HepG2 (cell line): ENCODE measurements around the gene TMEM255B. TPM values are rescaled to one million over a fixed set of nuclear protein-coding genes. Genes with fewer than 3 reads are reported as not detected.

Experiments
- ATAC-seq: fragments of 200-7000 bp; cut with Tn5 transposase; 3 replicates; pipeline ENCODE4 v1.9.1; 2020; ENCODE audit warnings: mild to moderate bottlenecking, moderate library complexity
- BruUV-seq: library from RNA; stranded (reverse); fragments of 400-500 nt; replicated peaks from 2 replicates; lab custom pipeline; 2021; lab: Mats Ljungman, UMichigan
- CTCF ChIA-PET: fragments of 300-600 bp; formaldehyde crosslinking; extraction: SDS; loops from one replicate; lab custom pipeline; 2021; ENCODE audit warnings: low total read pairs, inconsistent platforms, low intra/inter-chr PET ratio; lab: Yijun Ruan, JAX
- POLR2A ChIA-PET: fragments of 350-600 bp; sonication (Branson Sonifier 250); formaldehyde crosslinking; loops from one replicate; lab custom pipeline; 2020; ENCODE audit warnings: antibody characterized with exemption, inconsistent platforms; lab: Yijun Ruan, JAX
- DNase-seq: peaks from one replicate; pipeline ENCODE4 v3.0.0-alpha.2; 2015; ENCODE audit warnings: low spot score
- FAIRE-seq: peaks from 3 replicates; lab custom pipeline; 2011; peaks lifted over from hg19 to GRCh38; lab: Jason Lieb, UNC
- H2AFZ ChIP-seq: one replicate; pipeline ENCODE4 v1.6.1; 2011; ENCODE audit warnings: low read length, inconsistent platforms
- H3K27ac ChIP-seq: fragments of 300-600 bp; 3 replicates; pipeline ENCODE4 v1.8.0; 2011; ENCODE audit warnings: mixed run types, mild to moderate bottlenecking, mixed read lengths, low read length, inconsistent platforms; ENCODE audit not compliant: insufficient read depth; ENCODE audit errors: extremely low read length
- H3K27me3 ChIP-seq, 2 experiments: fragments of 200-600 bp in 1 of 2; 2 replicates in 1 of 2; 3 replicates in 1 of 2; pipeline versions ENCODE4 v1.6.0 to v1.8.0; 2011; ENCODE audit warnings: low read length in 2 of 2, mild to moderate bottlenecking in 2 of 2, moderate library complexity in 2 of 2, inconsistent platforms in 1 of 2; ENCODE audit not compliant: insufficient read depth in 2 of 2, control insufficient read depth in 1 of 2
- H3K36me3 ChIP-seq, 2 experiments: fragments of 200-600 bp in 1 of 2; replicated peaks in 1 of 2; 2 replicates in 1 of 2; 3 replicates in 1 of 2; pipeline versions ENCODE4 v1.5.1 to v1.8.0; 2011; ENCODE audit warnings: low read length in 2 of 2, inconsistent platforms in 1 of 2; ENCODE audit not compliant: insufficient read depth in 2 of 2, control insufficient read depth in 1 of 2
- H3K4me1 ChIP-seq: 2 replicates; pipeline ENCODE4 v1.5.1; 2012; ENCODE audit warnings: low read length, inconsistent platforms; ENCODE audit not compliant: insufficient read depth
- H3K4me2 ChIP-seq: 2 replicates; pipeline ENCODE4 v1.6.0; 2011; ENCODE audit warnings: low read depth, low read length, inconsistent platforms
- H3K4me3 ChIP-seq, 3 experiments: fragments of 200-600 bp in 1 of 3; sonication (generic), shearing (Covaris generic) in 1 of 3; replicated peaks in 1 of 3; 2 replicates each; pipeline ENCODE4 v1.5.1; 2011 to 2016; ENCODE audit warnings: low read length in 3 of 3, inconsistent platforms in 2 of 3, low read depth in 2 of 3, mild to moderate bottlenecking in 2 of 3, control low read depth in 1 of 3, mixed read lengths in 1 of 3; ENCODE audit not compliant: insufficient read depth in 1 of 3
- H3K79me2 ChIP-seq: one replicate; pipeline ENCODE4 v1.6.1; 2011; ENCODE audit warnings: low read length, inconsistent platforms; ENCODE audit not compliant: insufficient read depth
- H3K9ac ChIP-seq: 2 replicates; pipeline ENCODE4 v1.6.0; 2011; ENCODE audit warnings: mild to moderate bottlenecking, low read depth, low read length, inconsistent platforms; ENCODE audit not compliant: insufficient read depth
- H3K9me3 ChIP-seq: 2 replicates; pipeline ENCODE4 v1.5.1; 2012; ENCODE audit warnings: mild to moderate bottlenecking, low read length
- H4K20me1 ChIP-seq: 2 replicates; pipeline ENCODE4 v1.6.0; 2011; ENCODE audit warnings: inconsistent platforms, mild to moderate bottlenecking, low read length, moderate library complexity; ENCODE audit not compliant: insufficient read depth
- CBX2 ChIP-seq, 2 experiments: fragments of 200-600 bp in 1 of 2; sonication (generic); formaldehyde crosslinking in 1 of 2; IDR thresholded peaks; 2 replicates each; pipeline versions ENCODE4 v1.7.0 to v1.8.1; 2018 to 2022; ENCODE audit warnings: low read depth in 2 of 2, low read length in 1 of 2, mild to moderate bottlenecking in 1 of 2, missing genetic modification reagents in 1 of 2
- E2F1 ChIP-seq: sonication (generic); formaldehyde crosslinking; IDR thresholded peaks from 2 replicates; pipeline ENCODE4 v1.5.0; 2020; ENCODE audit warnings: missing genetic modification reagents
- GZF1 ChIP-seq: sonication (generic); formaldehyde crosslinking; IDR thresholded peaks from 2 replicates; pipeline ENCODE4 v1.5.1; 2020; ENCODE audit warnings: mild to moderate bottlenecking, missing genetic modification reagents
- MAFF ChIP-seq: IDR thresholded peaks from 2 replicates; pipeline ENCODE4 v1.6.1; 2011; ENCODE audit warnings: low read depth, low read length, improper control_type of control experiment
- MAFK ChIP-seq, 2 experiments: IDR thresholded peaks in 1 of 2; conservative IDR thresholded peaks in 1 of 2; 2 replicates each; pipeline ENCODE4 v1.6.1; 2011; ENCODE audit warnings: improper control_type of control experiment in 2 of 2, low read length in 2 of 2
- NFE2L2 ChIP-seq: fragments of 150-350 bp; IDR thresholded peaks from 2 replicates; pipeline ENCODE4 v1.6.1; 2014; ENCODE audit warnings: low read length
- PCBP1 ChIP-seq: fragments of 200-400 bp; formaldehyde crosslinking; IDR thresholded peaks from 2 replicates; pipeline ENCODE4 v1.6.1; 2017; ENCODE audit warnings: mild to moderate bottlenecking, low read depth, low read length, borderline replicate concordance
- PHF20 ChIP-seq: sonication (generic); formaldehyde crosslinking; IDR thresholded peaks from 2 replicates; pipeline ENCODE4 v1.5.0; 2020; ENCODE audit warnings: mild to moderate bottlenecking, missing genetic modification reagents
- THAP7 ChIP-seq: sonication (generic); formaldehyde crosslinking; IDR thresholded peaks from 2 replicates; pipeline ENCODE4 v1.8.1; 2023; ENCODE audit warnings: mild to moderate bottlenecking, missing genetic modification reagents
- ZNF512 ChIP-seq: sonication (generic); formaldehyde crosslinking; IDR thresholded peaks from 2 replicates; pipeline ENCODE4 v1.4.0; 2020; ENCODE audit warnings: mild to moderate bottlenecking, missing genetic modification reagents
- ZNF687 ChIP-seq: sonication (generic); formaldehyde crosslinking; IDR thresholded peaks from 2 replicates; pipeline ENCODE4 v1.5.1; 2020; ENCODE audit warnings: mild to moderate bottlenecking, missing genetic modification reagents, moderate library complexity
- ZNF709 ChIP-seq: sonication (generic); formaldehyde crosslinking; IDR thresholded peaks from 2 replicates; pipeline ENCODE4 v1.5.0; 2020; ENCODE audit warnings: mild to moderate bottlenecking, missing genetic modification reagents
- WGBS: methylation state at CpG from one replicate; pipeline ENCODE4 v1.1.6; 2017; ENCODE audit warnings: low lambda C conversion rate; 5-methylcytosine and 5-hydroxymethylcytosine counted together
- in situ Hi-C: cut with HindIII; loops from 2 replicates; pipeline ENCODE4 v1.10.0; 2017; ENCODE audit warnings: low pct_unique_long_range_greater_than_20kb; ENCODE audit not compliant: extremely low pct_ligation_motif_present
- intact Hi-C: fragments of 100-400 bp; cut with micrococcal nuclease; formaldehyde crosslinking; loops from one replicate; pipeline ENCODE4 v1.10.0; 2022; ENCODE audit not compliant: unreplicated experiment
- polyA plus RNA-seq, 8 experiments: library from polyadenylated mRNA; depleted of rRNA in 3 of 8; stranded (reverse) in 7 of 8; unstranded in 1 of 8; fragments of >200 nt; fragmentation: Illumina TruSeq in 4 of 8; extraction: Trizol in 4 of 8; gene quantifications; 2 replicates each; pipeline versions ENCODE4 v1.2.1 to v1.2.3, GENCODE V29; 2011 to 2016; ENCODE audit warnings: low read depth in 4 of 8, missing spikeins in 1 of 8, mixed read lengths in 1 of 8; ENCODE audit not compliant: insufficient read depth in 1 of 8
- total RNA-seq, 5 experiments: library from RNA; depleted of rRNA; stranded (reverse); fragments of >200 nt; fragmentation: Illumina TruSeq; extraction: Trizol; gene quantifications; 2 replicates each; pipeline ENCODE4 v1.2.3, GENCODE V29; 2016; ENCODE audit warnings: low read depth in 1 of 5

Gene TMEM255B
- total and polyA plus RNA-seq, 2 of the 13 experiments (the other 11 are each of a cell fraction or from before 2014, with no cell fraction given): not detected

- DNase-seq (no peak), FAIRE-seq (no peak), ATAC-seq (no peak)
- Histone ChIP-seq H3K9ac (no peak overlapping the region), H4K20me1 (no peaks in the 10 kb centered on the region), H3K4me1 (peaks cover 35% of the 10 kb centered on the region), H3K4me3 (no peak overlapping the region), H2AFZ (no peak overlapping the region), H3K27me3 (peaks cover 0 to 1% of the 10 kb centered on the region in 2 experiments; a peak in 1 of 5 replicates), H3K27ac (no peak overlapping the region), H3K4me2 (no peak overlapping the region)
- POLR2A ChIA-PET: no interaction called here
- in situ Hi-C loops: no loop called here
- CTCF ChIA-PET: no interaction called here
- 82% methylated on average over 10 of the region's 18 CpGs for WGBS
- BruUV-seq: no TSS peak
- TF ChIP-seq ZNF709 (CRISPR knock-in tag) (no peak), PCBP1 (no peak), GZF1 (no peak), THAP7 (no peak), PHF20 (CRISPR knock-in tag) (no peak), NFE2L2 (peak; percentile 73; the same call in 1 of the 2 replicates), ZNF687 (CRISPR knock-in tag) (no peak), ZNF512 (no peak), E2F1 (no peak), MAFK (conservative IDR thresholded peaks at IDR 0.05 in 1 of 2, IDR thresholded peaks at IDR 0.05 in 1 of 2; ENCODE audit: low read length in 2 of 2) (peak; percentile 79 to 87), CBX2 (IDR thresholded peaks at IDR 0.05; ENCODE audit: low read depth, low read length) (no peak), CBX2 (CRISPR knock-in tag; IDR thresholded peaks at IDR 0.05; ENCODE audit: low read depth) (no peak), MAFF (peak; percentile 74)
- TF ChIP-seq, all 625 proteins: peak for 3
- intact Hi-C loops: no loop called here
- H3K9me3 ChIP-seq: no peaks in the 10 kb centered on the region
- no peaks in the 10 kb centered on the region for H3K79me2 ChIP-seq
- no peaks in the 10 kb centered on the region for H3K36me3 ChIP-seq
Measured at GRCh38 chr13:113848431-113849260, 89.6 kb downstream of the TMEM255B start.
